A549 (cell line): Measurements from ENCODE around the gene ANXA1. TPM values are rescaled to one million over a fixed set of nuclear protein-coding genes. Genes with fewer than 3 reads are reported as not detected.

Experiments used
- ATAC-seq, 2 experiments: fragments of 200-7000 bp in 1 of 2; fragments of >200 bp in 1 of 2; cut with Nextera tagmentation in 1 of 2; cut with Tn5 transposase in 1 of 2; 3 replicates each; pipeline versions ENCODE4 v1.8.0 to v1.9.1; 2018 to 2020; ENCODE audit warnings: mild to moderate bottlenecking in 1 of 2, moderate library complexity in 1 of 2
- CTCF ChIA-PET: fragments of 300-600 bp; sonication (Branson Sonifier 250); formaldehyde crosslinking; extraction: SDS; loops from one replicate; lab custom pipeline; 2021; ENCODE audit warnings: antibody characterized with exemption, inconsistent platforms; lab: Yijun Ruan, JAX
- POLR2A ChIA-PET: fragments of 350-600 bp; formaldehyde crosslinking; extraction: SDS; loops from one replicate; lab custom pipeline; 2021; ENCODE audit warnings: antibody characterized with exemption, inconsistent platforms; lab: Yijun Ruan, JAX
- DNase-seq, 2 experiments: peaks; one replicate each; pipeline versions ENCODE4 v3.0.0 to v3.0.0-alpha.2; 2011 to 2016; ENCODE audit warnings: low read depth in 1 of 2, low spot score in 1 of 2
- FAIRE-seq: peaks from 2 replicates; lab custom pipeline; 2011; peaks lifted over from hg19 to GRCh38; lab: Jason Lieb, UNC
- H3K27ac ChIP-seq, 2 experiments: fragments of >200 bp; sonication (Bioruptor Twin); formaldehyde crosslinking; 3 replicates each; pipeline ENCODE4 v1.5.1; 2016 to 2017
- H3K4me1 ChIP-seq: fragments of >200 bp; sonication (Bioruptor Twin); formaldehyde crosslinking; 3 replicates; pipeline ENCODE4 v1.6.1; 2016
- H3K4me2 ChIP-seq: fragments of >200 bp; sonication (Bioruptor Twin); formaldehyde crosslinking; 3 replicates; pipeline ENCODE4 v1.6.1; 2016
- H3K4me3 ChIP-seq: fragments of >200 bp; sonication (Bioruptor Twin); formaldehyde crosslinking; 3 replicates; pipeline ENCODE4 v1.5.1; 2016
- H3K9me3 ChIP-seq: fragments of >200 bp; sonication (Bioruptor Twin); formaldehyde crosslinking; 3 replicates; pipeline ENCODE4 v1.6.1; 2016
- BHLHE40 ChIP-seq: IDR thresholded peaks from 2 replicates; pipeline ENCODE4 v1.6.1; 2012; ENCODE audit warnings: low read depth, low read length, inconsistent platforms
- CBX2 ChIP-seq: fragments of 200-600 bp; sonication (generic); IDR thresholded peaks from 2 replicates; pipeline ENCODE4 v1.6.1; 2016; ENCODE audit warnings: low read depth, mild to moderate bottlenecking, borderline replicate concordance
- CBX8 ChIP-seq: fragments of 200-600 bp; sonication (generic); IDR thresholded peaks from 2 replicates; pipeline ENCODE4 v1.6.1; 2016
- CEBPB ChIP-seq, 2 experiments: fragments of >200 bp in 1 of 2; sonication (Bioruptor Twin) in 1 of 2; formaldehyde crosslinking in 1 of 2; IDR thresholded peaks; 2 replicates each; pipeline ENCODE4 v1.6.1; 2012 to 2016
- CHD4 ChIP-seq: fragments of 200-600 bp; sonication (generic); IDR thresholded peaks from 2 replicates; pipeline ENCODE4 v1.6.1; 2016; ENCODE audit warnings: antibody characterized with exemption, mild to moderate bottlenecking, borderline replicate concordance
- EHF ChIP-seq: fragments of 250-450 bp; sonication (Bioruptor Pico); IDR thresholded peaks from 2 replicates; pipeline ENCODE4 v1.5.0; 2020; ENCODE audit warnings: mild to moderate bottlenecking
- EP300 ChIP-seq, 2 experiments: fragments of >200 bp; sonication (Bioruptor Twin); formaldehyde crosslinking; IDR thresholded peaks; 2 replicates in 1 of 2; 3 replicates in 1 of 2; pipeline ENCODE4 v1.6.1; 2016 to 2017
- ESRRA ChIP-seq: fragments of 150-350 bp; IDR thresholded peaks from 2 replicates; pipeline ENCODE4 v1.6.1; 2014; ENCODE audit warnings: mild to moderate bottlenecking, low read length, borderline replicate concordance
- FOSL2 ChIP-seq, 2 experiments: fragments of 450-650 bp in 1 of 2; fragments of >200 bp in 1 of 2; sonication (Bioruptor Twin) in 1 of 2; formaldehyde crosslinking; IDR thresholded peaks; 2 replicates each; pipeline versions ENCODE4 v1.5.0 to v1.6.1; 2016 to 2020; ENCODE audit warnings: mild to moderate bottlenecking in 1 of 2, moderate library complexity in 1 of 2
- FOXS1 ChIP-seq: fragments of 250-450 bp; sonication (Bioruptor Pico); IDR thresholded peaks from 2 replicates; pipeline ENCODE4 v1.5.0; 2020; ENCODE audit warnings: mild to moderate bottlenecking, moderate library complexity
- GATA3 ChIP-seq: IDR thresholded peaks from 2 replicates; pipeline ENCODE4 v1.6.1; 2012; ENCODE audit warnings: borderline replicate concordance
- JUN ChIP-seq, 2 experiments: fragments of >200 bp; sonication (Bioruptor Twin); formaldehyde crosslinking; IDR thresholded peaks; 2 replicates in 1 of 2; 3 replicates in 1 of 2; pipeline ENCODE4 v1.6.1; 2016 to 2017
- KDM5A ChIP-seq: fragments of 200-600 bp; sonication (generic); IDR thresholded peaks from 2 replicates; pipeline ENCODE4 v1.6.1; 2016; ENCODE audit warnings: antibody characterized with exemption, mild to moderate bottlenecking
- MAFK ChIP-seq: fragments of 450-650 bp; IDR thresholded peaks from 2 replicates; pipeline ENCODE4 v1.6.1; 2014; ENCODE audit not compliant: partially characterized antibody
- MAZ ChIP-seq: fragments of 150-350 bp; IDR thresholded peaks from 2 replicates; pipeline ENCODE4 v1.6.1; 2014; ENCODE audit warnings: antibody characterized with exemption, low read depth, low read length, borderline replicate concordance
- NFE2L2 ChIP-seq: fragments of 150-350 bp; conservative IDR thresholded peaks from 2 replicates; pipeline ENCODE4 v1.6.1; 2014; ENCODE audit warnings: low read length
- NR3C1 ChIP-seq: fragments of >200 bp; sonication (Bioruptor Twin); formaldehyde crosslinking; IDR thresholded peaks from 3 replicates; pipeline ENCODE4 v1.6.1; 2017
- PHF8 ChIP-seq: fragments of 200-600 bp; sonication (generic); IDR thresholded peaks from 2 replicates; pipeline ENCODE4 v1.6.1; 2016; ENCODE audit warnings: low read depth, mild to moderate bottlenecking, antibody characterized with exemption, moderate library complexity, borderline replicate concordance
- POLR2A ChIP-seq: IDR thresholded peaks from 2 replicates; pipeline ENCODE4 v1.6.1; 2012; ENCODE audit warnings: mild to moderate bottlenecking, low read length
- RAD21 ChIP-seq, 2 experiments: fragments of >200 bp in 1 of 2; sonication (Bioruptor Twin) in 1 of 2; formaldehyde crosslinking in 1 of 2; IDR thresholded peaks in 1 of 2; conservative IDR thresholded peaks in 1 of 2; 2 replicates in 1 of 2; 3 replicates in 1 of 2; pipeline ENCODE4 v1.6.1; 2012 to 2018; ENCODE audit warnings: inconsistent platforms in 1 of 2
- RARB ChIP-seq: fragments of 250-450 bp; sonication (Bioruptor Pico); IDR thresholded peaks from 2 replicates; pipeline ENCODE4 v1.8.0; 2021; ENCODE audit warnings: mild to moderate bottlenecking, moderate library complexity
- RCOR1 ChIP-seq: fragments of 150-350 bp; IDR thresholded peaks from 2 replicates; pipeline ENCODE4 v1.6.1; 2014; ENCODE audit warnings: antibody characterized with exemption, low read length, low read depth
- SREBF2 ChIP-seq: fragments of 450-650 bp; IDR thresholded peaks from 2 replicates; pipeline ENCODE4 v1.6.1; 2014; ENCODE audit warnings: mild to moderate bottlenecking, moderate library complexity
- TP53 ChIP-seq: fragments of 250-450 bp; sonication (Bioruptor Pico); IDR thresholded peaks from 2 replicates; pipeline ENCODE4 v1.5.0; 2021; ENCODE audit warnings: mild to moderate bottlenecking, moderate library complexity
- WGBS: methylation state at CpG from one replicate; pipeline ENCODE4 v1.1.6; 2017; ENCODE audit errors: missing lambda C conversion rate; 5-methylcytosine and 5-hydroxymethylcytosine counted together
- polyA plus RNA-seq, 4 experiments: library from polyadenylated mRNA; depleted of rRNA in 3 of 4; stranded (reverse); fragments of >200 nt; fragmentation: RNase III in 1 of 4; extraction: RNeasy Plus Mini Kit Qiagen cat#74134 plus additional on column Dnase treatment in 1 of 4; gene quantifications; 2 replicates in 3 of 4; 3 replicates in 1 of 4; pipeline ENCODE4 v1.2.3, GENCODE V29; 2011 to 2017
- TF ChIP-seq, protein P1 (sequence below): fragments of >200 bp; sonication (Bioruptor Twin); formaldehyde crosslinking; IDR thresholded peaks from 3 replicates; pipeline ENCODE4 v1.6.1; 2016
- TF ChIP-seq, protein P2 (sequence below): fragments of 450-650 bp; IDR thresholded peaks from 2 replicates; pipeline ENCODE4 v1.6.1; 2014; ENCODE audit warnings: antibody characterized with exemption
- TF ChIP-seq, protein P3 (sequence below): fragments of >200 bp; sonication (Bioruptor Twin); formaldehyde crosslinking; IDR thresholded peaks from 3 replicates; pipeline ENCODE4 v1.5.1; 2016
- TF ChIP-seq, protein P4 (sequence below): fragments of 250-450 bp; sonication (Bioruptor Pico); IDR thresholded peaks from 2 replicates; pipeline ENCODE4 v1.5.0; 2021; ENCODE audit warnings: mild to moderate bottlenecking, moderate library complexity, borderline replicate concordance
- TF ChIP-seq, protein P5 (sequence below): IDR thresholded peaks from 2 replicates; pipeline ENCODE4 v1.6.1; 2012
- TF ChIP-seq, protein P6 (sequence below): IDR thresholded peaks from 2 replicates; pipeline ENCODE4 v1.6.1; 2012
- TF ChIP-seq, protein P7 (sequence below): fragments of 250-450 bp; sonication (Bioruptor Pico); IDR thresholded peaks from 2 replicates; pipeline ENCODE4 v1.5.0; 2020; ENCODE audit warnings: low read depth, mild to moderate bottlenecking, moderate library complexity
- TF ChIP-seq, protein P8 (sequence below): IDR thresholded peaks from 2 replicates; pipeline ENCODE4 v1.6.1; 2012; ENCODE audit warnings: low read depth, borderline replicate concordance

ANXA1 gene
- polyA plus RNA-seq, 2 of the 4 experiments (the other 2 are of a cell fraction): 1,601 to 1,990 TPM

DNA sequence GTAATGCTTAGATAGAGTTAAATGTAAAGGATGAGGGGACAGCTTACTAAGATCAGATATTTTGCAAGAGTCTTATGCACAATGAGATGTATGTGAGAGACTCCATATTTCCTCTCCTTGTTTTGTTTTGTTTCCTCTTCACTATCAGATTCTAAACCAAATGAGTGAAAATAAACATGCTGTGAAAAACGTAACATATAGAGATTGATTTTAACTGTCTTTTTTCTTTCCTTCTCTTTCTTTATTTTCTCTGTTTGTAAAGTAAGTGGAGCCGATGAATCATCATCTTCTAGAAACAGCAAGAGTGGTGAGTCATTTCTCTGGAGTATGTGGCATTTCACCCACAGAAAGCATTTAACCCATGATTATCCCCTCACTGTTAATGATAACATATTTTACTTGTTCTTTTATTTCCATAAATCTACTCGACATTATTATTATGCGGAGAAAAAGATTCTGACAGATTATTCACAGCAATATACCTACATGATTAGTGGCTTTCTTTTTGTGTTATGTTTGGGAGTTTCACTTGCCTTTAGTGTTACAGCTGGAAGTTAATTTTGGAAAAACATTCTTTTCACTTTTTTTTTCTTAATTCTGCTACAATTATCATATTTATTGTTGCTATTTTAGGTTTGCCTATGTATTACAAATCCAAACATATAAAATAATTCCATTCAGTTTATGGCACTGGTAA lies 2.1 kb upstream of the ANXA1 start:
- H3K4me3 ChIP-seq: peak overlapping the region; percentile 17; the same call in 1 of the 3 replicates
- ChIA-PET POLR2A (interaction anchor here (1.2 kb wide), 1 partner anchor 16 kb away, joined by 5 read pairs; no protein-coding TSS in a partner anchor), CTCF (interaction anchor here (0.6 to 1.5 kb wide), 2 partner anchors 12 to 547 kb away, joined by 5 read pairs; no protein-coding TSS in a partner anchor)
- 3% methylated on average over 4 of the region's 4 CpGs for WGBS
- peak overlapping the region; percentile 89 for H3K4me2 ChIP-seq
- FAIRE-seq: peak; percentile 99
- peaks cover 60% of the 10 kb centered on the region for H3K4me1 ChIP-seq
- peak; percentile 57 to 75 for DNase-seq
- no peaks in the 10 kb centered on the region for H3K9me3 ChIP-seq
- H3K27ac ChIP-seq: peak overlapping the region; percentile 87 to 89
- ATAC-seq: peak; percentile 50 to 62; a peak in 4 of 6 replicates
- TF ChIP-seq CBX2 (no peak), FOXS1 (CRISPR knock-in tag) (no peak), BHLHE40 (no peak), NR3C1 (no peak), EHF (no peak), FOSL2 (IDR thresholded peaks at IDR 0.05) (peak; percentile 99), FOSL2 (CRISPR knock-in tag; IDR thresholded peaks at IDR 0.05) (peak; percentile 100), RARB (CRISPR knock-in tag) (no peak), NFE2L2 (no peak), CEBPB (IDR thresholded peaks at IDR 0.05) (peak; percentile 19 to 76; a peak in 2 of 4 replicates), KDM5A (no peak), EP300 (IDR thresholded peaks at IDR 0.05) (peak in 1 of 2 experiments; percentile 32; a peak in 2 of 5 replicates), RAD21 (conservative IDR thresholded peaks at IDR 0.05 in 1 of 2, IDR thresholded peaks at IDR 0.05 in 1 of 2) (0 out of 5 replicates have a peak, but pooled peaks of 1 of the 2 experiments have one; percentile 17), ESRRA (no peak), RCOR1 (no peak), CHD4 (no peak), SREBF2 (no peak), TP53 (CRISPR knock-in tag) (no peak), PHF8 (no peak), POLR2A (no peak), MAZ (no peak), MAFK (peak; percentile 32), GATA3 (peak; percentile 84; the same call in 1 of the 2 replicates), CBX8 (no peak), JUN (IDR thresholded peaks at IDR 0.05) (peak; percentile 73 to 86; a peak in 3 of 5 replicates)
- TF ChIP-seq, protein P1, sequence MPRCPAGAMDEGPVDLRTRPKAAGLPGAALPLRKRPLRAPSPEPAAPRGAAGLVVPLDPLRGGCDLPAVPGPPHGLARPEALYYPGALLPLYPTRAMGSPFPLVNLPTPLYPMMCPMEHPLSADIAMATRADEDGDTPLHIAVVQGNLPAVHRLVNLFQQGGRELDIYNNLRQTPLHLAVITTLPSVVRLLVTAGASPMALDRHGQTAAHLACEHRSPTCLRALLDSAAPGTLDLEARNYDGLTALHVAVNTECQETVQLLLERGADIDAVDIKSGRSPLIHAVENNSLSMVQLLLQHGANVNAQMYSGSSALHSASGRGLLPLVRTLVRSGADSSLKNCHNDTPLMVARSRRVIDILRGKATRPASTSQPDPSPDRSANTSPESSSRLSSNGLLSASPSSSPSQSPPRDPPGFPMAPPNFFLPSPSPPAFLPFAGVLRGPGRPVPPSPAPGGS: peak; percentile 56; the same call in 1 of the 3 replicates
- TF ChIP-seq, protein P2, sequence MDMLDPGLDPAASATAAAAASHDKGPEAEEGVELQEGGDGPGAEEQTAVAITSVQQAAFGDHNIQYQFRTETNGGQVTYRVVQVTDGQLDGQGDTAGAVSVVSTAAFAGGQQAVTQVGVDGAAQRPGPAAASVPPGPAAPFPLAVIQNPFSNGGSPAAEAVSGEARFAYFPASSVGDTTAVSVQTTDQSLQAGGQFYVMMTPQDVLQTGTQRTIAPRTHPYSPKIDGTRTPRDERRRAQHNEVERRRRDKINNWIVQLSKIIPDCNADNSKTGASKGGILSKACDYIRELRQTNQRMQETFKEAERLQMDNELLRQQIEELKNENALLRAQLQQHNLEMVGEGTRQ: no peak
- TF ChIP-seq, protein P3, sequence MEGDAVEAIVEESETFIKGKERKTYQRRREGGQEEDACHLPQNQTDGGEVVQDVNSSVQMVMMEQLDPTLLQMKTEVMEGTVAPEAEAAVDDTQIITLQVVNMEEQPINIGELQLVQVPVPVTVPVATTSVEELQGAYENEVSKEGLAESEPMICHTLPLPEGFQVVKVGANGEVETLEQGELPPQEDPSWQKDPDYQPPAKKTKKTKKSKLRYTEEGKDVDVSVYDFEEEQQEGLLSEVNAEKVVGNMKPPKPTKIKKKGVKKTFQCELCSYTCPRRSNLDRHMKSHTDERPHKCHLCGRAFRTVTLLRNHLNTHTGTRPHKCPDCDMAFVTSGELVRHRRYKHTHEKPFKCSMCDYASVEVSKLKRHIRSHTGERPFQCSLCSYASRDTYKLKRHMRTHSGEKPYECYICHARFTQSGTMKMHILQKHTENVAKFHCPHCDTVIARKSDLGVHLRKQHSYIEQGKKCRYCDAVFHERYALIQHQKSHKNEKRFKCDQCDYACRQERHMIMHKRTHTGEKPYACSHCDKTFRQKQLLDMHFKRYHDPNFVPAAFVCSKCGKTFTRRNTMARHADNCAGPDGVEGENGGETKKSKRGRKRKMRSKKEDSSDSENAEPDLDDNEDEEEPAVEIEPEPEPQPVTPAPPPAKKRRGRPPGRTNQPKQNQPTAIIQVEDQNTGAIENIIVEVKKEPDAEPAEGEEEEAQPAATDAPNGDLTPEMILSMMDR: no peak
- TF ChIP-seq, protein P4, sequence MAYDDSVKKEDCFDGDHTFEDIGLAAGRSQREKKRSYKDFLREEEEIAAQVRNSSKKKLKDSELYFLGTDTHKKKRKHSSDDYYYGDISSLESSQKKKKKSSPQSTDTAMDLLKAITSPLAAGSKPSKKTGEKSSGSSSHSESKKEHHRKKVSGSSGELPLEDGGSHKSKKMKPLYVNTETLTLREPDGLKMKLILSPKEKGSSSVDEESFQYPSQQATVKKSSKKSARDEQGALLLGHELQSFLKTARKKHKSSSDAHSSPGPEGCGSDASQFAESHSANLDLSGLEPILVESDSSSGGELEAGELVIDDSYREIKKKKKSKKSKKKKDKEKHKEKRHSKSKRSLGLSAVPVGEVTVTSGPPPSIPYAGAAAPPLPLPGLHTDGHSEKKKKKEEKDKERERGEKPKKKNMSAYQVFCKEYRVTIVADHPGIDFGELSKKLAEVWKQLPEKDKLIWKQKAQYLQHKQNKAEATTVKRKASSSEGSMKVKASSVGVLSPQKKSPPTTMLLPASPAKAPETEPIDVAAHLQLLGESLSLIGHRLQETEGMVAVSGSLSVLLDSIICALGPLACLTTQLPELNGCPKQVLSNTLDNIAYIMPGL (CRISPR knock-in tag): no peak
- TF ChIP-seq, protein P5, sequence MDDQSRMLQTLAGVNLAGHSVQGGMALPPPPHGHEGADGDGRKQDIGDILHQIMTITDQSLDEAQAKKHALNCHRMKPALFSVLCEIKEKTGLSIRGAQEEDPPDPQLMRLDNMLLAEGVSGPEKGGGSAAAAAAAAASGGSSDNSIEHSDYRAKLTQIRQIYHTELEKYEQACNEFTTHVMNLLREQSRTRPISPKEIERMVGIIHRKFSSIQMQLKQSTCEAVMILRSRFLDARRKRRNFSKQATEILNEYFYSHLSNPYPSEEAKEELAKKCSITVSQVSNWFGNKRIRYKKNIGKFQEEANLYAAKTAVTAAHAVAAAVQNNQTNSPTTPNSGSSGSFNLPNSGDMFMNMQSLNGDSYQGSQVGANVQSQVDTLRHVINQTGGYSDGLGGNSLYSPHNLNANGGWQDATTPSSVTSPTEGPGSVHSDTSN: no peak
- TF ChIP-seq, protein P6, sequence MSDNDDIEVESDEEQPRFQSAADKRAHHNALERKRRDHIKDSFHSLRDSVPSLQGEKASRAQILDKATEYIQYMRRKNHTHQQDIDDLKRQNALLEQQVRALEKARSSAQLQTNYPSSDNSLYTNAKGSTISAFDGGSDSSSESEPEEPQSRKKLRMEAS: peak; percentile 40
- TF ChIP-seq, protein P7, sequence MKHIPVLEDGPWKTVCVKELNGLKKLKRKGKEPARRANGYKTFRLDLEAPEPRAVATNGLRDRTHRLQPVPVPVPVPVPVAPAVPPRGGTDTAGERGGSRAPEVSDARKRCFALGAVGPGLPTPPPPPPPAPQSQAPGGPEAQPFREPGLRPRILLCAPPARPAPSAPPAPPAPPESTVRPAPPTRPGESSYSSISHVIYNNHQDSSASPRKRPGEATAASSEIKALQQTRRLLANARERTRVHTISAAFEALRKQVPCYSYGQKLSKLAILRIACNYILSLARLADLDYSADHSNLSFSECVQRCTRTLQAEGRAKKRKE (CRISPR knock-in tag): no peak
- TF ChIP-seq, protein P8, sequence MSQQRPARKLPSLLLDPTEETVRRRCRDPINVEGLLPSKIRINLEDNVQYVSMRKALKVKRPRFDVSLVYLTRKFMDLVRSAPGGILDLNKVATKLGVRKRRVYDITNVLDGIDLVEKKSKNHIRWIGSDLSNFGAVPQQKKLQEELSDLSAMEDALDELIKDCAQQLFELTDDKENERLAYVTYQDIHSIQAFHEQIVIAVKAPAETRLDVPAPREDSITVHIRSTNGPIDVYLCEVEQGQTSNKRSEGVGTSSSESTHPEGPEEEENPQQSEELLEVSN: no peak
